ENCODE measurements around the gene UPK3BL1. TPM values are rescaled to one million over a fixed set of nuclear protein-coding genes. Genes with fewer than 3 reads are reported as not detected.
"Not testable (repeated sequence)": the region's sequence is repeated elsewhere in the genome, so short reads cannot be mapped to it uniquely, and the experiment has no call there.

UPK3BL1 gene, protein sequence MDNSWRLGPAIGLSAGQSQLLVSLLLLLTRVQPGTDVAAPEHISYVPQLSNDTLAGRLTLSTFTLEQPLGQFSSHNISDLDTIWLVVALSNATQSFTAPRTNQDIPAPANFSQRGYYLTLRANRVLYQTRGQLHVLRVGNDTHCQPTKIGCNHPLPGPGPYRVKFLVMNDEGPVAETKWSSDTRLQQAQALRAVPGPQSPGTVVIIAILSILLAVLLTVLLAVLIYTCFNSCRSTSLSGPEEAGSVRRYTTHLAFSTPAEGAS
- total RNA-seq: 10 to 100 TPM; 20.2 to 92.0 (median 48.2) TPM

DNA sequence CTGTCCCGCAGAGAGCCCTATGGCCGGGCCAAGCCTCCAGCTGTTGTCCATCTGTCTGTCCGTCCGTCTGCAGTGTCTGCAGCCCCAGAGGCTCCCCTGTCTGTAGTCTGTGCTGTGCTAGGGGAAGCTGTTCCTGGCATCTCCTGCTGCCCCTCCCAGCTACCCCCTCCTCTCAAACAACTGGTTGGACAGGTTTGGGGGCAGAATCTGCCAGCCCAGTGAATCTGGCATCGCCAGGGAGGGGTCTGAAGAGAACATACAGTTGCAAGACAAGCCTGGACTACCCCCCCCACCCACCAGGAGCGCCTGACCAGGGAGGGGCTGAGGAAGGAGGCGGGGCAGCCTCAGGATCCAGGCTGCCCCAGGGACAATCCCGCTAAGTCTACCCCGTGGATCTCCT lies at the start of gene UPK3BL1:
UPK3BL1 (minus strand) TSS at position 101 of the 400 bp plus-strand sequence; CDS start at position 51, 50 bp downstream.
- WGBS, 2 donors (ENCODE audit: low coverage in 1 of 2): no CpG with 5 or more reads among the region's 9 CpGs
- in situ Hi-C loops (cut with MboI; ENCODE audit: low pct_ligation_motif_present in 1 of 4, low pct_unique_long_range_greater_than_20kb in 1 of 4, low sequenced_read_pairs in 3 of 4): not testable (repeated sequence)

GRCh38 chr7:102690602-102691001 lies 48.0 kb upstream of the UPK3BL1 start:
- H3K4me3 ChIP-seq; H3K27me3 ChIP-seq; H3K9me3 ChIP-seq; intact Hi-C loops (cut with DNase I; ENCODE audit: low total_unique reads); in situ Hi-C loops (cut with MboI; ENCODE audit: low pct_ligation_motif_present in 1 of 4, low pct_unique_long_range_greater_than_20kb in 1 of 4, low sequenced_read_pairs in 3 of 4); H3K27ac ChIP-seq; H3K4me1 ChIP-seq; DNase-seq; H3K36me3 ChIP-seq: not testable (repeated sequence)
- WGBS, 2 donors (ENCODE audit: low coverage in 1 of 2): no CpG with 5 or more reads among the region's 6 CpGs

More for the DNA sequence above, at the start of gene UPK3BL1:
- intact Hi-C loops (cut with DNase I; ENCODE audit: low total_unique reads); H3K4me3 ChIP-seq; H3K36me3 ChIP-seq; DNase-seq; H3K27me3 ChIP-seq; H3K27ac ChIP-seq; H3K9me3 ChIP-seq; H3K4me1 ChIP-seq: not testable (repeated sequence)

DNA sequence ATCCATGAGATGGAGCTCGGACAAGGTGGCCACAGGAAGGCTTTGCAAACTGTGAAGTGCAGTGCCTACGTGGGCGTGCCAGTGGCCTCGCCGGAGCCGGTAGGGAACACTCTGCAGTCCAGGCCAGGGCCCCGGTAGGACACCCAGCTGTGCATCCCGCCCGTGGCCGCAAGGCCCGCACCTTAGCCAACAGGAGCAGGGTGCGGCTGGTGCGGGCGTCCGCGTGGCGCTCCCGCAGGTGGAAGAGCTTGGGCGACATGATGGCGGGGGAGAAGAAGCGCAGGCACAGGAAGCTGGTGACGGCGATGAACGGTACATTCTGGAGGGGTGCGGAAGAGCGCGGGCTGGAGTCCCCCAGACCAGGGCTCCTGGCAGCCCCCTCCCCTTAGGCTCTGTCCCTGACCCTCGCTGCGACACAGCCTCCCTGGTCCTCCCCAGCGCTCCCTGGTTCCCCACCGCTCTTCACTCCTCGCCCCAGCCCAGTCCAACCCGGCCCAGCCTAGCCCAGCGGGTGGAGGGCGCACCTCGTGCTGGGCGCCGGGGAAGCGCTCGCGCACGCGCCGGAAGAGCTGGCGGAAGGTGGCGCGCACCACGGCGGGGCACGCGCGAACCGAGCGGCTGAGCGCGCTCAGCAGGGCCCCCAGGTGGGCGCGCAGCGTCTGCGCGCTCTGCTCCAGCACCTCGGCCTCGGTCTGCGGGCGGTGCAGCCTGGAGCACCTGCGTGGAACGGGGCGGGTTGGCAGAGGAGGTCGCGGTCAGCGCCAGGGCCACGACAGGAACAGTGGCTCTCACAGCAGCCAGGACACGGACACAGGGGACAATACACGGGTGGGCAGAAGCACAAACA lies 47.1 kb upstream of the UPK3BL1 start:
- H3K4me1 ChIP-seq; intact Hi-C loops (cut with DNase I; ENCODE audit: low total_unique reads); DNase-seq; H3K27me3 ChIP-seq; H3K27ac ChIP-seq; in situ Hi-C loops (cut with MboI; ENCODE audit: low pct_ligation_motif_present in 1 of 4, low pct_unique_long_range_greater_than_20kb in 1 of 4, low sequenced_read_pairs in 3 of 4); H3K36me3 ChIP-seq; H3K9me3 ChIP-seq: not testable (repeated sequence)
- WGBS, 2 donors (ENCODE audit: low coverage in 1 of 2): no CpG with 5 or more reads among the region's 74 CpGs
- H3K4me3 ChIP-seq: peak overlapping the region in 1 of 4 donors; percentile 30

- H3K4me3 ChIP-seq; in situ Hi-C loops (cut with MboI; ENCODE audit: low pct_ligation_motif_present in 1 of 4, low pct_unique_long_range_greater_than_20kb in 1 of 4, low sequenced_read_pairs in 3 of 4); H3K4me1 ChIP-seq; H3K9me3 ChIP-seq; H3K27me3 ChIP-seq; intact Hi-C loops (cut with DNase I; ENCODE audit: low total_unique reads); H3K27ac ChIP-seq; H3K36me3 ChIP-seq; DNase-seq: not testable (repeated sequence)
- WGBS, 2 donors (ENCODE audit: low coverage in 1 of 2): no CpG with 5 or more reads among the region's 37 CpGs
These were observed 45.9 kb upstream of the UPK3BL1 start for GRCh38 chr7:102688299-102689036.

DNA sequence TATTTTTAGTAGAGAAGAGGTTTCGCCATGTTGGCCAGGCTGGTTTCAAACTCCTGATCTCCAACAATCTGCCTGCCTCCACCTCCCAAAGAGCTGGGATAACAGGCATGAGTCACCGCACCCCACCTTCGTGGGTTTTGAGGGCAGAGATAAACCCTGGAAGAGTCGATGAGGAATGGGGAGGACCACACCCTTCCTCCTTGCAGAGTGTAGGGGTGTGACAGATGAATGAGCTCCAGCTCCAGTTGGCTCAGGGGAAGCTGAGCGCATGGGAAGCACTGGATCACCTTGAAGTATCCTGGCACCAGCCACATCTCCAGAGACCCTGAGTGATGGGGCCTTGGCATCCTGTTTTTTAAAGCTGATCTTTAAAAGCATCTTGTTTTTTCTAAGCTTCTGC lies 40.0 kb upstream of the UPK3BL1 start:
- H3K36me3 ChIP-seq; intact Hi-C loops (cut with DNase I; ENCODE audit: low total_unique reads); H3K27me3 ChIP-seq; H3K9me3 ChIP-seq; H3K4me3 ChIP-seq; H3K27ac ChIP-seq; in situ Hi-C loops (cut with MboI; ENCODE audit: low pct_ligation_motif_present in 1 of 4, low pct_unique_long_range_greater_than_20kb in 1 of 4, low sequenced_read_pairs in 3 of 4); H3K4me1 ChIP-seq; DNase-seq: not testable (repeated sequence)
- WGBS, 2 donors (ENCODE audit: low coverage in 1 of 2): no CpG with 5 or more reads among the region's 5 CpGs

DNA sequence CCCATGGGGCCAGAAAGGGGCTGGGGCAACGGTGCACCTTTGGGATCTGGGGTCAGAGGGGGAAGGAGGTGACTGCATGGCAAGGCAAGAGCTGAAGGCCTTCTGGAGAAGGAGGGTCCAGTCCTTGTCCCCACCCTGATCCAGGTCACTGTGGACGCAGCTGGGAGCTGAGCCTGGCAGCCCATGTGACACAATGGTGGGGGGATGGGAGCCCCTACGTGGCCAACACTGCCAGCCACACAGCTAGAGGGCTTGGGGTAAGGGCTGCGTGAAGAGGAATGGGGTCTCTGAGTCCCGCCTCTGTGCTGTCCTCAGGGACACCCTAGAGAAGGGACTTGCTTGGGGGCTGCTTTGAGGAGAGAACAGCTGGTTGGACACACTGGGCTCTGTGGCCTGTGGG lies 38.2 kb upstream of the UPK3BL1 start:
- H3K4me1 ChIP-seq; H3K27me3 ChIP-seq; H3K9me3 ChIP-seq; intact Hi-C loops (cut with DNase I; ENCODE audit: low total_unique reads); H3K4me3 ChIP-seq; in situ Hi-C loops (cut with MboI; ENCODE audit: low pct_ligation_motif_present in 1 of 4, low pct_unique_long_range_greater_than_20kb in 1 of 4, low sequenced_read_pairs in 3 of 4); DNase-seq; H3K27ac ChIP-seq; H3K36me3 ChIP-seq: not testable (repeated sequence)
- no CpG with 5 or more reads among the region's 5 CpGs for WGBS, 2 donors (ENCODE audit: low coverage in 1 of 2)

DNA sequence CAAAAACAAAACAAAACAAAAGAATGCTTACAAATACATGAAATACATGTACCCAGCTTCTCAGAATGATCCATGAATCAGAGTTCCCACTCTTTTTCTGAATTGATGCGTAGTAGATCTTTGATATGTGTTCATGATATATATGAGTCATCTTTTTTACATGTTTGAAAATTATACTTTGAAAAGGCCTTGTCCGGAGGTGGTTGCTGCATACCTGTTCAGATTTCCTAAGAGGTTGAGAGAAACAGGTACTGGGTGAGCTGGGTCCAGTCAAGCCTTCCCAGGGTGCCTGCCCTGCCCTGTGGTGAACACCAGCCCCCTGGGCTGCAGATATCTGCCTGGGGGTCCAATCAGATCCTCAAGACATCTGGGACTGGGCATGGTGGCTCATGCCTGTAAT lies 33.0 kb upstream of the UPK3BL1 start:
- H3K9me3 ChIP-seq; H3K36me3 ChIP-seq; intact Hi-C loops (cut with DNase I; ENCODE audit: low total_unique reads); H3K27me3 ChIP-seq; H3K4me3 ChIP-seq; H3K4me1 ChIP-seq; DNase-seq; in situ Hi-C loops (cut with MboI; ENCODE audit: low pct_ligation_motif_present in 1 of 4, low pct_unique_long_range_greater_than_20kb in 1 of 4, low sequenced_read_pairs in 3 of 4); H3K27ac ChIP-seq: not testable (repeated sequence)
- 100% methylated on average over 1 of the region's 2 CpGs; no CpG with 5 or more reads in 1 of the 2 donors for WGBS, 2 donors (ENCODE audit: low coverage in 1 of 2)

DNA sequence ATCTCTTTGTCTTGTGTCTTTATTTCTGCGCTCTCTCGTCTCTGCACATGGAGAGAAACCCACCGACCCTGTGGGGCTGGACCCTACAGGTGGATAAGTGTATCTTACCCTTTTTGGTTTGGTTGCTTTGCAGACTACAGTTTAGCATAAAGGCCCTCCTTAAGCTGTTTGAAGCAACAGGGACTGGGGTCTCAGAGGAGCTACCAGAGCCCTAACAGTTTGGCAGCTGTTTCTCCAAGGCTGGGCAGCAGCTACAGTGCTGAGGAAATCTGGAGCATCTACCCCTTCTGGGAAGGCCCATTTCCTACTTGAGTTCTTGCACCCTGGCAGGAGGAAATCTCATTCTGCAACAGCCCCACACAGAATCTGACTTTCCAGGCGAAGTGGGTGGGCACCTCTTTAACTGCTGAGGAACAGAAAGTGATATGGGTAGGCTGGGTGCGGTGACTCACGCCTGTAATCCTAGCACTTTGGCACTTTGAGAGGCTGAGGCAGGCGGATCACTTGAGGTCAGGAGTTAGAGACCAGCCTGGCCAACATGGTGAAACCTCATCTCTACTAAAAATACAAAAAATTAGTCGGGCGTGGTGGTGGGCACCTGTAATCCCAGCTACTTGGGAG lies 31.0 kb upstream of the UPK3BL1 start:
- intact Hi-C loops (cut with DNase I; ENCODE audit: low total_unique reads): not testable (repeated sequence)
- WGBS, 2 donors (ENCODE audit: low coverage in 1 of 2): no CpG with 5 or more reads among the region's 9 CpGs

GRCh38 chr7:102671956-102672307 lies 29.3 kb upstream of the UPK3BL1 start:
- H3K27ac ChIP-seq: peak overlapping the region in 1 of 4 donors; percentile 58
- in situ Hi-C loops (cut with MboI; ENCODE audit: low pct_ligation_motif_present in 1 of 4, low pct_unique_long_range_greater_than_20kb in 1 of 4, low sequenced_read_pairs in 3 of 4): not testable (repeated sequence)

More for the DNA sequence above, 31.0 kb upstream of the UPK3BL1 start:
- H3K36me3 ChIP-seq; H3K4me3 ChIP-seq; H3K27ac ChIP-seq; H3K4me1 ChIP-seq; H3K27me3 ChIP-seq; in situ Hi-C loops (cut with MboI; ENCODE audit: low pct_ligation_motif_present in 1 of 4, low pct_unique_long_range_greater_than_20kb in 1 of 4, low sequenced_read_pairs in 3 of 4); H3K9me3 ChIP-seq; DNase-seq: not testable (repeated sequence)

More at GRCh38 chr7:102671956-102672307, 29.3 kb upstream of the UPK3BL1 start:
- H3K4me1 ChIP-seq; intact Hi-C loops (cut with DNase I; ENCODE audit: low total_unique reads); H3K27me3 ChIP-seq; H3K36me3 ChIP-seq; H3K9me3 ChIP-seq; DNase-seq: not testable (repeated sequence)
- no CpG with 5 or more reads among the region's 9 CpGs for WGBS, 2 donors (ENCODE audit: low coverage in 1 of 2)
- peak overlapping the region in 1 of 4 donors; percentile 48 for H3K4me3 ChIP-seq
